Measurements from ENCODE around the gene NELFB. TPM values are rescaled to one million over a fixed set of nuclear protein-coding genes. Genes with fewer than 3 reads are reported as not detected.

The NELFB gene
- polyA plus RNA-seq, 1 donor from 2014 or later = 64.7 TPM

DNA sequence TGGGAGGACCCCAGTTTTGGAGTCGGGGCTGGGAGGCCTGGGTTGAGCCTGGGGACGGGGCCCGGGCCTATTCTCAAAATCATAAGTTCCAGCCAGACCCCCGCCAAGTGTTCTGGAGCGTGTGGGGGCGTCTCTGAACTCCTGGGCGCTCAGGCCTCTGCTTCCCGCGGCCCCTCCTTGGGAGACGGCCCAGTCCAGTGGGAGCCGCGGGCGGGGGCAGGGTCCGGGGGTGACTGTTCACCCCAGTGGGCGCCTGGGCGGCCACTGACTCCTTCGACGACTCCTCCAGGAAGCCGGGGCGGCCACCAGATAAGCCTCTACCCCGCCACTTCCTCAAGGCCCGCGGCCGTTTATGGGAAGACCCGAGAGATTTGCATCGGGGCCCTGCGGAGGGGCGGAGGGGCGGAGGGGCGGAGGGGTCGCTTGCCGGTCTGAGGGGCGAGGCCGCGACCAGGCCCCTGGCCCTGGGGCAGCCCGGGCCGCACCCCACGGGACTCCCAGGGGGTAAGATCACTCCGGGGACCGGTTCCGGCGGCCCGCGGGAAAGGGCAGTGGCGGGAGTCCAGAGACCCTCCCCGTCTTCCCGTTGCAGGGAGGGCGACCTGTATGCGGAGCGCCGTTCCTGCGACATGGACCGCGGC is 23.1 kb downstream of the NELFB start:
- Histone ChIP-seq H4K20me1 (ENCODE audit: insufficient read depth) (no peaks in the 10 kb centered on the region), H3F3A (ENCODE audit: insufficient read depth, low read length, poor library complexity, severe bottlenecking) (no peaks in the 10 kb centered on the region), H3K9me3 (ENCODE audit: low read length) (no peaks in the 10 kb centered on the region), H3K4me2 (ENCODE audit: low read length) (no peak overlapping the region), H3K36me3 (ENCODE audit: insufficient read depth, low read length) (no peaks in the 10 kb centered on the region), H3K27ac (ENCODE audit: low read length) (no peak overlapping the region), H3K9ac (ENCODE audit: low read length) (no peak overlapping the region), H3K79me2 (replicated peaks; ENCODE audit: insufficient read depth, low read length) (no peaks in the 10 kb centered on the region), H3K4me3 (ENCODE audit: low read length) (no peak overlapping the region), H3K27me3 (ENCODE audit: insufficient read depth, low read depth, low read length) (peaks cover 18% of the 10 kb centered on the region), H3K9me2 (ENCODE audit: insufficient read depth, low read length) (no peaks in the 10 kb centered on the region), H2AFZ (ENCODE audit: low read depth, low read length) (no peak overlapping the region)
- TF ChIP-seq TAF1 (IDR thresholded peaks at IDR 0.05; ENCODE audit: low read depth) (no peak), SMC3 (conservative IDR thresholded peaks at IDR 0.05; ENCODE audit: poor library complexity) (no peak), EZH2 (IDR thresholded peaks at IDR 0.05; ENCODE audit: borderline replicate concordance, insufficient read depth, low read length, poor library complexity, severe bottlenecking) (no peak), MXI1 (conservative IDR thresholded peaks at IDR 0.05; ENCODE audit: poor library complexity, severe bottlenecking) (no peak), REST (IDR thresholded peaks at IDR 0.05; ENCODE audit: borderline replicate concordance) (no peak), EP300 (conservative IDR thresholded peaks at IDR 0.05; ENCODE audit: poor library complexity, severe bottlenecking) (no peak), POLR2AphosphoS5 (IDR thresholded peaks at IDR 0.05) (no peak), RAD21 (conservative IDR thresholded peaks at IDR 0.05) (no peak)
- TF ChIP-seq, protein P1, sequence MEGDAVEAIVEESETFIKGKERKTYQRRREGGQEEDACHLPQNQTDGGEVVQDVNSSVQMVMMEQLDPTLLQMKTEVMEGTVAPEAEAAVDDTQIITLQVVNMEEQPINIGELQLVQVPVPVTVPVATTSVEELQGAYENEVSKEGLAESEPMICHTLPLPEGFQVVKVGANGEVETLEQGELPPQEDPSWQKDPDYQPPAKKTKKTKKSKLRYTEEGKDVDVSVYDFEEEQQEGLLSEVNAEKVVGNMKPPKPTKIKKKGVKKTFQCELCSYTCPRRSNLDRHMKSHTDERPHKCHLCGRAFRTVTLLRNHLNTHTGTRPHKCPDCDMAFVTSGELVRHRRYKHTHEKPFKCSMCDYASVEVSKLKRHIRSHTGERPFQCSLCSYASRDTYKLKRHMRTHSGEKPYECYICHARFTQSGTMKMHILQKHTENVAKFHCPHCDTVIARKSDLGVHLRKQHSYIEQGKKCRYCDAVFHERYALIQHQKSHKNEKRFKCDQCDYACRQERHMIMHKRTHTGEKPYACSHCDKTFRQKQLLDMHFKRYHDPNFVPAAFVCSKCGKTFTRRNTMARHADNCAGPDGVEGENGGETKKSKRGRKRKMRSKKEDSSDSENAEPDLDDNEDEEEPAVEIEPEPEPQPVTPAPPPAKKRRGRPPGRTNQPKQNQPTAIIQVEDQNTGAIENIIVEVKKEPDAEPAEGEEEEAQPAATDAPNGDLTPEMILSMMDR (IDR thresholded peaks at IDR 0.05; ENCODE audit: poor library complexity, severe bottlenecking) = no peak

DNA sequence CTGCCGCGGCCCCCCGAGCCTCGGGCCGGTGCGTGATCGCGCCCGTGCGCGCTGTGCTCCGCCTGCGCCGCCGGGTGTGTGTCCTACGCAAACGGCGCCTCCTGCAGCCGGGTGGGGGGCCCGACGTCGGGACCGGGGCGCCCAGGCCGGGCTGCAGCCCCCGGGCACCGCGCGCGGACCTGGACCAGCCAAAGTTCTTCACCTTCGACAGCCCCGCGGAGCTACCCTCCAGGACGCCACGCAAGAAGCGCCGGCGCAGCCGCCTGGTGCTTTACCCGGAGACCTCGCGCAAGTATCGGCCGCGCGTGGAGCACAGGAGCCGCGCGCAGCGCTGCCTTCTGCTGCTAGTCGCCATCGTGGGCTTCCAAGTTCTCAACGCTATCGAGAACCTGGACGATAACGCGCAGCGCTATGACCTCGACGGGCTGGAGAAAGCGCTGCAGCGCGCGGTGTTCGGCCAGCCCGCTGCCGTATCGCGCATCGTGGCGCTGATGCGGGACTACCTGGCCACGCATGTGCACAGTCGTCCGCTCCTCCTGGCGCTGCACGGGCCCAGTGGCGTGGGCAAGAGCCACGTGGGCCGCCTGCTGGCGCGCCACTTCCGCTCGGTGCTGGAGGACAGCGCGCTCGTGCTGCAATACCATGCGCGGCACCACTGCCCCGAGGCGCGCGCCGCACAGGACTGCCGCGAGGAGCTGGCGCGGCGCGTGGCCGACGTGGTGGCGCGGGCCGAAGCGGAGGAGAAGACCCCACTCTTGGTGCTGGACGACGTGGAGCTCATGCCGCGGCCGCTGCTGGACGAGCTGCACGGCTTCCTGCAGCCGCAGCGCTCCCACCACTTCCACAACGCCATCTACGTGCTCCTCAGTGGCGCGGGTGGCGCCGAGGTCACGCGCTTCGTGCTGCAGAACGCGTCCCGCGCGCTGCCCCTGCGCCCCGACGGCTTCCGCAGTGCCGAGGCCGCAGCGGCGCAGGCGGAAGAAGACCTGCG is 23.9 kb downstream of the NELFB start:
- H3K27me3 ChIP-seq (ENCODE audit: insufficient read depth, low read depth, low read length) = peaks cover 18% of the 10 kb centered on the region
- H3K79me2 ChIP-seq (replicated peaks; ENCODE audit: insufficient read depth, low read length) = no peaks in the 10 kb centered on the region
- H3K9ac ChIP-seq (ENCODE audit: low read length) = no peak overlapping the region
- no peaks in the 10 kb centered on the region for H3K9me2 ChIP-seq (ENCODE audit: insufficient read depth, low read length)
- no peak for TF ChIP-seq RAD21 (conservative IDR thresholded peaks at IDR 0.05)
- TF ChIP-seq SMC3 (conservative IDR thresholded peaks at IDR 0.05; ENCODE audit: poor library complexity) = no peak
- no peak for TF ChIP-seq REST (IDR thresholded peaks at IDR 0.05; ENCODE audit: borderline replicate concordance)
- TF ChIP-seq POLR2AphosphoS5 (IDR thresholded peaks at IDR 0.05) = no peak
- no peak for TF ChIP-seq MXI1 (conservative IDR thresholded peaks at IDR 0.05; ENCODE audit: poor library complexity, severe bottlenecking)
- TF ChIP-seq, protein P1 (IDR thresholded peaks at IDR 0.05; ENCODE audit: poor library complexity, severe bottlenecking) = no peak
- no peak for TF ChIP-seq TAF1 (IDR thresholded peaks at IDR 0.05; ENCODE audit: low read depth)
- no peak for TF ChIP-seq EZH2 (IDR thresholded peaks at IDR 0.05; ENCODE audit: borderline replicate concordance, insufficient read depth, low read length, poor library complexity, severe bottlenecking)
- no peak for TF ChIP-seq EP300 (conservative IDR thresholded peaks at IDR 0.05; ENCODE audit: poor library complexity, severe bottlenecking)
- H4K20me1 ChIP-seq (ENCODE audit: insufficient read depth) = no peaks in the 10 kb centered on the region
- H3F3A ChIP-seq (ENCODE audit: insufficient read depth, low read length, poor library complexity, severe bottlenecking) = no peaks in the 10 kb centered on the region
- no peaks in the 10 kb centered on the region for H3K9me3 ChIP-seq (ENCODE audit: low read length)
- no peak overlapping the region for H3K4me2 ChIP-seq (ENCODE audit: low read length)
- H2AFZ ChIP-seq (ENCODE audit: low read depth, low read length) = no peak overlapping the region
- no peaks in the 10 kb centered on the region for H3K36me3 ChIP-seq (ENCODE audit: insufficient read depth, low read length)
- no peak overlapping the region for H3K27ac ChIP-seq (ENCODE audit: low read length)
- no peak overlapping the region for H3K4me3 ChIP-seq (ENCODE audit: low read length)
